ENCODE results near the gene MICB. TPM values are rescaled to one million over a fixed set of nuclear protein-coding genes. Genes with fewer than 3 reads are reported as not detected.

Gene MICB
- total and polyA plus RNA-seq, 9 of the 15 experiments (the other 6 are each of a cell fraction or from before 2014, with no cell fraction given), result 13.3 to 34.5 (median 19.8) TPM

- no peak for TF ChIP-seq EHMT2 (IDR thresholded peaks at IDR 0.05)
- no peak for TF ChIP-seq ZNF507 (tag; conservative IDR thresholded peaks at IDR 0.05)
- TF ChIP-seq MTA3 (IDR thresholded peaks at IDR 0.05; ENCODE audit: borderline replicate concordance), result no peak
- TF ChIP-seq HNRNPH1 (optimal IDR thresholded peaks at IDR 0.05; ENCODE audit: low read depth, low read length), result no peak
- TF ChIP-seq TARDBP (IDR thresholded peaks at IDR 0.05), result no peak
- no peak for TF ChIP-seq HNRNPL (IDR thresholded peaks at IDR 0.05; ENCODE audit: low read depth, low read length)
- TF ChIP-seq, protein P1, sequence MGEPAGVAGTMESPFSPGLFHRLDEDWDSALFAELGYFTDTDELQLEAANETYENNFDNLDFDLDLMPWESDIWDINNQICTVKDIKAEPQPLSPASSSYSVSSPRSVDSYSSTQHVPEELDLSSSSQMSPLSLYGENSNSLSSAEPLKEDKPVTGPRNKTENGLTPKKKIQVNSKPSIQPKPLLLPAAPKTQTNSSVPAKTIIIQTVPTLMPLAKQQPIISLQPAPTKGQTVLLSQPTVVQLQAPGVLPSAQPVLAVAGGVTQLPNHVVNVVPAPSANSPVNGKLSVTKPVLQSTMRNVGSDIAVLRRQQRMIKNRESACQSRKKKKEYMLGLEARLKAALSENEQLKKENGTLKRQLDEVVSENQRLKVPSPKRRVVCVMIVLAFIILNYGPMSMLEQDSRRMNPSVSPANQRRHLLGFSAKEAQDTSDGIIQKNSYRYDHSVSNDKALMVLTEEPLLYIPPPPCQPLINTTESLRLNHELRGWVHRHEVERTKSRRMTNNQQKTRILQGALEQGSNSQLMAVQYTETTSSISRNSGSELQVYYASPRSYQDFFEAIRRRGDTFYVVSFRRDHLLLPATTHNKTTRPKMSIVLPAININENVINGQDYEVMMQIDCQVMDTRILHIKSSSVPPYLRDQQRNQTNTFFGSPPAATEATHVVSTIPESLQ (CRISPR knock-in tag; IDR thresholded peaks at IDR 0.05), result no peak
- TF ChIP-seq ZBTB40 (IDR thresholded peaks at IDR 0.05), result no peak
- TF ChIP-seq ZBTB40 (CRISPR knock-in tag; IDR thresholded peaks at IDR 0.05), result no peak
- TF ChIP-seq, protein P2, sequence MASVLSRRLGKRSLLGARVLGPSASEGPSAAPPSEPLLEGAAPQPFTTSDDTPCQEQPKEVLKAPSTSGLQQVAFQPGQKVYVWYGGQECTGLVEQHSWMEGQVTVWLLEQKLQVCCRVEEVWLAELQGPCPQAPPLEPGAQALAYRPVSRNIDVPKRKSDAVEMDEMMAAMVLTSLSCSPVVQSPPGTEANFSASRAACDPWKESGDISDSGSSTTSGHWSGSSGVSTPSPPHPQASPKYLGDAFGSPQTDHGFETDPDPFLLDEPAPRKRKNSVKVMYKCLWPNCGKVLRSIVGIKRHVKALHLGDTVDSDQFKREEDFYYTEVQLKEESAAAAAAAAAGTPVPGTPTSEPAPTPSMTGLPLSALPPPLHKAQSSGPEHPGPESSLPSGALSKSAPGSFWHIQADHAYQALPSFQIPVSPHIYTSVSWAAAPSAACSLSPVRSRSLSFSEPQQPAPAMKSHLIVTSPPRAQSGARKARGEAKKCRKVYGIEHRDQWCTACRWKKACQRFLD (CRISPR knock-in tag; IDR thresholded peaks at IDR 0.05), result peak; percentile 60; the same call in 1 of the 2 replicates
- peak; percentile 52 for TF ChIP-seq EGR1 (conservative IDR thresholded peaks at IDR 0.05)
- no peak for TF ChIP-seq CTCF (IDR thresholded peaks at IDR 0.05 in 2 of 3, conservative IDR thresholded peaks at IDR 0.05 in 1 of 3; ENCODE audit: insufficient read depth in 2 of 3, low read depth in 1 of 3, low read length in 3 of 3)
- TF ChIP-seq NR4A1 (CRISPR knock-in tag; IDR thresholded peaks at IDR 0.05), result no peak
- no peak for TF ChIP-seq NR4A1 (tag; IDR thresholded peaks at IDR 0.05)
Observed at GRCh38 chr6:31490115-31490873, 7.7 kb upstream of the MICB start (continued).

Measured in K562 (cell line).